PC-3 (cell line): Measurements from ENCODE around the gene PIK3CG. TPM values are rescaled to one million over a fixed set of nuclear protein-coding genes. Genes with fewer than 3 reads are reported as not detected.
"Not testable (repeated sequence)": the region's sequence is repeated elsewhere in the genome, so short reads cannot be mapped to it uniquely, and the experiment has no call there.

Experiments
- ATAC-seq: fragments of 200-7000 bp; cut with Tn5 transposase; 2 replicates; pipeline ENCODE4 v1.9.1; 2020; ENCODE audit warnings: mild to moderate bottlenecking, moderate library complexity
- BruUV-seq: library from RNA; stranded (reverse); fragments of 400-500 nt; replicated peaks from 2 replicates; lab custom pipeline; 2021; lab: Mats Ljungman, UMichigan
- CTCF ChIA-PET: fragments of 300-600 bp; sonication (Branson Sonifier 250); formaldehyde crosslinking; loops from one replicate; lab custom pipeline; 2022; ENCODE audit warnings: antibody characterized with exemption; lab: Charles Lee
- POLR2A ChIA-PET: fragments of 300-600 bp; sonication (Branson Sonifier 250); formaldehyde crosslinking; loops from one replicate; lab custom pipeline; 2022; ENCODE audit warnings: antibody characterized with exemption; ENCODE audit not compliant: unreplicated experiment; lab: Charles Lee
- DNase-seq: peaks from one replicate; pipeline ENCODE4 v3.0.0-alpha.2; 2015
- H2AFZ ChIP-seq: fragments of 300-600 bp; sonication (generic); 2 replicates; pipeline ENCODE4 v1.6.0; 2016; ENCODE audit warnings: antibody characterized with exemption, low read length
- H3F3A ChIP-seq: fragments of 300-600 bp; sonication (generic); one replicate; pipeline ENCODE4 v1.6.0; 2017; ENCODE audit warnings: antibody characterized with exemption, low read length, control low read depth, mild to moderate bottlenecking; ENCODE audit not compliant: unreplicated experiment
- H3K27ac ChIP-seq: fragments of 300-600 bp; sonication (generic); 2 replicates; pipeline ENCODE4 v1.5.1; 2016; ENCODE audit warnings: mild to moderate bottlenecking, low read length
- H3K27me3 ChIP-seq: fragments of 300-600 bp; sonication (generic); 2 replicates; pipeline ENCODE4 v1.6.1; 2016; ENCODE audit warnings: low read length, mixed read lengths
- H3K36me3 ChIP-seq: fragments of 300-600 bp; sonication (generic); 2 replicates; pipeline ENCODE4 v1.6.1; 2016; ENCODE audit warnings: low read depth, mixed run types, low read length, mixed read lengths
- H3K4me1 ChIP-seq: fragments of 300-600 bp; sonication (generic); 2 replicates; pipeline ENCODE4 v1.5.1; 2016; ENCODE audit warnings: low read length; ENCODE audit not compliant: insufficient read depth
- H3K4me2 ChIP-seq: fragments of 300-600 bp; sonication (generic); 2 replicates; pipeline ENCODE4 v1.6.0; 2016; ENCODE audit warnings: low read length
- H3K4me3 ChIP-seq: fragments of 300-600 bp; sonication (generic); 2 replicates; pipeline ENCODE4 v1.5.1; 2016; ENCODE audit warnings: mild to moderate bottlenecking, low read length, mixed read lengths
- H3K79me2 ChIP-seq: fragments of 300-600 bp; sonication (generic); 2 replicates; pipeline ENCODE4 v1.6.1; 2017; ENCODE audit warnings: low read length, mixed read lengths
- H3K9ac ChIP-seq: fragments of 300-600 bp; sonication (generic); 2 replicates; pipeline ENCODE4 v1.6.0; 2016; ENCODE audit warnings: mild to moderate bottlenecking, low read length
- H3K9me2 ChIP-seq: fragments of 300-600 bp; sonication (generic); replicated peaks from 2 replicates; pipeline ENCODE4 v1.6.1; 2016; ENCODE audit warnings: mixed run types, low read length, mixed read lengths
- H3K9me3 ChIP-seq: fragments of 300-600 bp; sonication (generic); 2 replicates; pipeline ENCODE4 v1.6.1; 2016; ENCODE audit warnings: low read length, mixed read lengths
- H4K20me1 ChIP-seq: fragments of 300-600 bp; sonication (generic); 2 replicates; pipeline ENCODE4 v1.6.1; 2016; ENCODE audit warnings: low read length, mixed read lengths
- CTCF ChIP-seq: fragments of 300-600 bp; sonication (generic); conservative IDR thresholded peaks from 2 replicates; pipeline ENCODE4 v1.5.1; 2017; ENCODE audit warnings: antibody characterized with exemption, low read depth, mild to moderate bottlenecking, low read length
- EZH2 ChIP-seq: fragments of 300-600 bp; sonication (generic); IDR thresholded peaks from one replicate; pipeline ENCODE4 v1.6.1; 2017; ENCODE audit warnings: antibody characterized with exemption, mild to moderate bottlenecking, low read length; ENCODE audit not compliant: unreplicated experiment
- EZH2phosphoT487 ChIP-seq: fragments of 300-600 bp; sonication (generic); IDR thresholded peaks from 2 replicates; pipeline ENCODE4 v1.6.1; 2018; ENCODE audit warnings: mild to moderate bottlenecking, antibody characterized with exemption, low read length, borderline replicate concordance
- intact Hi-C: fragments of 100-400 bp; cut with micrococcal nuclease; formaldehyde crosslinking; loops from 2 replicates; pipeline ENCODE4 v1.9.0; 2023
- total RNA-seq: library from RNA; depleted of rRNA; stranded (reverse); fragments of >200 nt; gene quantifications from 2 replicates; pipeline ENCODE4 v1.2.3, GENCODE V29; 2014

The PIK3CG gene
- total RNA-seq, 1 experiment from 2014 or later, result not detected

DNA sequence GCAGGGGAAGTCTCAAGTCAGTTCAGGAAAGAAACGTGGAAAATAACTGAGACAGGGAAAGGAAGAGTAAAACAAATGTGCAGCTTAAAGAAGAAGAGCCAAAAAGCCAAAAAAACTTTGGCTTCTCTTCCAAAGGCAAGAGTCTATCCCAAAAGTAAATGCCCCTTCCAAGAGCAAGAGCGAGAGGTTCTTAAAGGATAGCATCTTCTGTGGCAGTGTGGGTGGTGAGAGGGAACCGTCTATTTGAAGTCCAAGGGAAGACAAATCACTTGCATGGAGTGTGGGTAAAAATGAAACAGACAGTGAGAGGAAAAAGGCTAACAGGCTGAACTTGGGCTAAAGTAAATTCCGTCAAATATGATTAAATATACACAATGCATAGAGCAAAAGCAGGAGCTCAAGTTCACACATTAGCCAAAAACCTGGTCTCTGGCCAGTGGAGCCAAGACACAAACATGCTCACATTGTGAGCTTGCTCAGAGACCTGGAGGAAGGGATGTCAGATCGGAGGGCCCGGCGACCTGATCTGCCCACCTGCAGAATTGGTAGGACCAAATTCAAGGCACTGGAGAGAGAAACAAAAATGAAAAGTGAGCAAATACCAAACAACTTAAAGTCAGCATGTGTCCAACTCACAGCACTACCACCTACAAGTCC is 87.0 kb downstream of the PIK3CG start:
- DNase-seq (no peak), ATAC-seq (no peak)
- no peaks in the 10 kb centered on the region for H3K36me3 ChIP-seq
- H3K27me3 ChIP-seq, result peaks cover 51% of the 10 kb centered on the region
- H3K4me1 ChIP-seq, result no peaks in the 10 kb centered on the region
- intact Hi-C loops, result no loop called here
- POLR2A ChIA-PET, result no interaction called here
- no peaks in the 10 kb centered on the region for H3K79me2 ChIP-seq
- no peak for TF ChIP-seq EZH2
- no peak for TF ChIP-seq EZH2phosphoT487
- TF ChIP-seq CTCF, result no peak
- no peak overlapping the region for H3K9ac ChIP-seq
- no peaks in the 10 kb centered on the region for H3K9me2 ChIP-seq
- no peak overlapping the region for H3K27ac ChIP-seq
- BruUV-seq, result no TSS peak
- no peak overlapping the region for H2AFZ ChIP-seq
- no peaks in the 10 kb centered on the region for H3F3A ChIP-seq
- H3K9me3 ChIP-seq, result no peaks in the 10 kb centered on the region
- CTCF ChIA-PET, result no interaction called here
- H3K4me2 ChIP-seq, result no peak overlapping the region
- H3K4me3 ChIP-seq, result no peak overlapping the region
- H4K20me1 ChIP-seq, result no peaks in the 10 kb centered on the region

- Histone ChIP-seq H4K20me1 (no peaks in the 10 kb centered on the region), H3K27ac (no peak overlapping the region), H3K9ac (no peak overlapping the region), H3K4me1 (no peaks in the 10 kb centered on the region), H3K9me3 (no peaks in the 10 kb centered on the region), H3F3A (no peaks in the 10 kb centered on the region), H3K27me3 (peaks cover 51% of the 10 kb centered on the region), H3K9me2 (no peaks in the 10 kb centered on the region), H2AFZ (no peak overlapping the region), H3K36me3 (no peaks in the 10 kb centered on the region), H3K4me3 (no peak overlapping the region), H3K4me2 (no peak overlapping the region), H3K79me2 (no peaks in the 10 kb centered on the region)
- no TSS peak for BruUV-seq
- ATAC-seq (no peak; the same call in 1 of the 2 replicates), DNase-seq (no peak)
- TF ChIP-seq EZH2 (no peak), EZH2phosphoT487 (no peak), CTCF (no peak)
- CTCF ChIA-PET, result no interaction called here
- intact Hi-C loops, result no loop called here
- POLR2A ChIA-PET, result no interaction called here
Observed at GRCh38 chr7:106952658-106953231, 87.7 kb downstream of the PIK3CG start.

GRCh38 chr7:106954840-106955239 is 89.8 kb downstream of the PIK3CG start:
- H4K20me1 ChIP-seq, result no peaks in the 10 kb centered on the region
- no peak overlapping the region for H3K9ac ChIP-seq
- H3K27me3 ChIP-seq, result peaks cover 38% of the 10 kb centered on the region
- H3K27ac ChIP-seq, result no peak overlapping the region
- ChIA-PET CTCF (no interaction called here), POLR2A (no interaction called here)
- H3F3A ChIP-seq, result no peaks in the 10 kb centered on the region
- intact Hi-C loops, result no loop called here
- H3K4me1 ChIP-seq, result no peaks in the 10 kb centered on the region
- no peaks in the 10 kb centered on the region for H3K9me2 ChIP-seq
- H3K79me2 ChIP-seq, result no peaks in the 10 kb centered on the region
- H3K36me3 ChIP-seq, result no peaks in the 10 kb centered on the region
- no peak overlapping the region for H3K4me2 ChIP-seq
- H3K9me3 ChIP-seq, result no peaks in the 10 kb centered on the region
- ATAC-seq (no peak), DNase-seq (no peak)
- TF ChIP-seq CTCF (no peak), EZH2phosphoT487 (no peak), EZH2 (no peak)
- no peak overlapping the region for H2AFZ ChIP-seq
- no peak overlapping the region for H3K4me3 ChIP-seq
- BruUV-seq, result no TSS peak

GRCh38 chr7:106955857-106956256 is 90.8 kb downstream of the PIK3CG start:
- H3K4me2 ChIP-seq, H3K27ac ChIP-seq, BruUV-seq, H3K36me3 ChIP-seq, POLR2A ChIA-PET, H3K9ac ChIP-seq, H3K9me2 ChIP-seq, H4K20me1 ChIP-seq, intact Hi-C loops, CTCF ChIA-PET, H3K4me3 ChIP-seq, H3K9me3 ChIP-seq, DNase-seq, H3K79me2 ChIP-seq, H3K4me1 ChIP-seq, ATAC-seq, H2AFZ ChIP-seq, H3F3A ChIP-seq: not testable (repeated sequence)
- H3K27me3 ChIP-seq, result peaks cover 33% of the 10 kb centered on the region
